ENCODE data around the gene GATM.

- TF ChIP-seq CTCF (IDR thresholded peaks at IDR 0.05) (no peak), EZH2 (IDR thresholded peaks at IDR 0.05) (no peak), EZH2phosphoT487 (IDR thresholded peaks at IDR 0.05) (no peak)
These were observed 1.9 kb downstream of the GATM start for GRCh38 chr15:45376300-45376928.
